ENCODE measurements around the gene PKD2L1.

DNA sequence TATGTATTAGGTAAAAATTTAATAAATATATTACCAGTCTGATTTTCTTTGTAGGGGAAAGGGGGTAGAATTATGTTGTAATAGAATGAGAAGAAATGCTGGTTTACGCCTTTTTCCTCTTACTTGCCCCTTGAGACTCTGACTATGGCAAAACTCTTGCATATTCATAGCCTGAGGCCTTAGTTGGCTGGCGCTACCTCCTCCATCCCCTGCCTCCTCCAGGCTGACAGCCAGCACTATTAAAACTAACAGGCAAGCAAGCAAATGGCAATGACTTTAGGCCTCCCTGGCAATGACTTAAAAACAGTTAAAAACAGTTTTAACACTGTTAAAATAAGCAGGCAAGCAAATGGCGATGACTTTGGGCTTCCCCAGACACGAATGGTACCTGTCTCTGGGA is 14.4 kb downstream of the PKD2L1 start:
- TF ChIP-seq EZH2 (IDR thresholded peaks at IDR 0.05; ENCODE audit: low read depth, low read length, severe bottlenecking) (no peak), POLR2A (IDR thresholded peaks at IDR 0.05; ENCODE audit: control extremely low read depth in 1 of 2, low read depth in 2 of 2, low read length in 2 of 2) (no peak)

All from H1 (cell line).